IMR-90 (cell line): ENCODE data around the gene RASL10B. TPM values are rescaled to one million over a fixed set of nuclear protein-coding genes. Genes with fewer than 3 reads are reported as not detected.
A peak's percentile ranks its signal among the peaks of the same experiment; 100 is the strongest.

ENCODE experiments used
- ATAC-seq: fragments of 200-7000 bp; cut with Tn5 transposase; 2 replicates; pipeline ENCODE4 v1.9.1; 2020; ENCODE audit warnings: low read depth, mild to moderate bottlenecking, moderate library complexity
- BruUV-seq: library from RNA; stranded (reverse); fragments of 400-500 nt; replicated peaks from 2 replicates; lab custom pipeline; 2021; lab: Mats Ljungman, UMichigan
- CTCF ChIA-PET: fragments of 300-600 bp; formaldehyde crosslinking; extraction: SDS; loops from one replicate; lab custom pipeline; 2021; ENCODE audit warnings: antibody characterized with exemption; lab: Yijun Ruan, JAX
- POLR2A ChIA-PET: fragments of 300-600 bp; sonication (Branson Sonifier 250); formaldehyde crosslinking; loops from one replicate; lab custom pipeline; 2022; ENCODE audit warnings: antibody characterized with exemption; ENCODE audit not compliant: unreplicated experiment; lab: Charles Lee
- DNase-seq: peaks from one replicate; pipeline ENCODE4 v3.0.0; 2013
- H2AFZ ChIP-seq: replicated peaks from 2 replicates; pipeline ENCODE3; 2013; ENCODE audit warnings: low read length, mild to moderate bottlenecking; ENCODE audit not compliant: poor library complexity
- H2AK5ac ChIP-seq: 2 replicates; pipeline ENCODE4 v1.6.1; 2013; ENCODE audit warnings: low read depth, low read length, inconsistent platforms
- H2AK9ac ChIP-seq: replicated peaks from 2 replicates; pipeline ENCODE3; 2013; ENCODE audit warnings: mild to moderate bottlenecking, low read depth, low read length, moderate library complexity; ENCODE audit not compliant: poor library complexity
- H2BK120ac ChIP-seq: 2 replicates; pipeline ENCODE4 v1.6.1; 2013; ENCODE audit warnings: low read depth, low read length, inconsistent platforms
- H2BK15ac ChIP-seq: 3 replicates; pipeline ENCODE4 v1.6.1; 2013; ENCODE audit warnings: low read depth, low read length, inconsistent platforms
- H2BK20ac ChIP-seq: 2 replicates; pipeline ENCODE4 v1.6.1; 2013; ENCODE audit warnings: low read depth, mild to moderate bottlenecking, inconsistent platforms, low read length, moderate library complexity
- H2BK5ac ChIP-seq: 2 replicates; pipeline ENCODE4 v1.6.1; 2013; ENCODE audit warnings: mild to moderate bottlenecking, low read depth, low read length, inconsistent platforms; ENCODE audit not compliant: poor library complexity, severe bottlenecking
- H3K14ac ChIP-seq: replicated peaks from 2 replicates; pipeline ENCODE4 v1.6.1; 2013; ENCODE audit warnings: low read depth, low read length, inconsistent platforms
- H3K18ac ChIP-seq: 2 replicates; pipeline ENCODE4 v1.6.1; 2013; ENCODE audit warnings: low read depth, low read length, control low read depth
- H3K23ac ChIP-seq: 2 replicates; pipeline ENCODE4 v1.6.1; 2013; ENCODE audit warnings: low read depth, low read length, inconsistent platforms
- H3K27ac ChIP-seq: 2 replicates; pipeline ENCODE4 v1.5.1; 2013; ENCODE audit warnings: mild to moderate bottlenecking, control low read depth, low read length; ENCODE audit not compliant: insufficient read depth
- H3K27me3 ChIP-seq: 2 replicates; pipeline ENCODE4 v1.6.1; 2013; ENCODE audit warnings: low read length; ENCODE audit not compliant: control insufficient read depth, insufficient read depth
- H3K36me3 ChIP-seq: 2 replicates; pipeline ENCODE4 v1.6.1; 2013; ENCODE audit warnings: low read length, mixed read lengths; ENCODE audit not compliant: control insufficient read depth, insufficient read depth
- H3K4ac ChIP-seq: 2 replicates; pipeline ENCODE4 v1.6.1; 2013; ENCODE audit warnings: low read depth, low read length, inconsistent platforms
- H3K4me1 ChIP-seq: 2 replicates; pipeline ENCODE4 v1.6.1; 2013; ENCODE audit warnings: low read length, mixed read lengths; ENCODE audit not compliant: control insufficient read depth, insufficient read depth
- H3K4me2 ChIP-seq: 2 replicates; pipeline ENCODE4 v1.6.1; 2013; ENCODE audit warnings: low read depth, mild to moderate bottlenecking, control low read depth, low read length, moderate library complexity
- H3K4me3 ChIP-seq: 2 replicates; pipeline ENCODE4 v1.5.1; 2013; ENCODE audit warnings: low read depth, mild to moderate bottlenecking, control low read depth, low read length, moderate library complexity; ENCODE audit not compliant: insufficient read depth
- H3K56ac ChIP-seq: 2 replicates; pipeline ENCODE4 v1.6.1; 2013; ENCODE audit warnings: low read length, inconsistent platforms; ENCODE audit not compliant: insufficient read depth; ENCODE audit errors: extremely low read depth
- H3K79me1 ChIP-seq, 2 experiments: 2 replicates each; pipeline ENCODE4 v1.6.1; 2013; ENCODE audit warnings: low read length in 2 of 2, inconsistent platforms in 1 of 2, low read depth in 1 of 2
- H3K9ac ChIP-seq: 2 replicates; pipeline ENCODE4 v1.6.1; 2013; ENCODE audit warnings: low read depth, low read length, control low read depth
- H3K9me1 ChIP-seq: 2 replicates; pipeline ENCODE4 v1.6.1; 2013; ENCODE audit warnings: low read length, inconsistent platforms; ENCODE audit not compliant: insufficient read depth
- H3K9me3 ChIP-seq: 2 replicates; pipeline ENCODE4 v1.6.1; 2013; ENCODE audit warnings: low read length; ENCODE audit not compliant: control insufficient read depth, insufficient read depth
- H4K20me1 ChIP-seq: 2 replicates; pipeline ENCODE4 v1.6.1; 2013; ENCODE audit warnings: low read length, inconsistent platforms; ENCODE audit not compliant: insufficient read depth
- H4K5ac ChIP-seq: 2 replicates; pipeline ENCODE4 v1.6.1; 2013; ENCODE audit warnings: mild to moderate bottlenecking, low read depth, low read length, control low read depth
- H4K8ac ChIP-seq, 2 experiments: 2 replicates each; pipeline ENCODE4 v1.6.1; 2013; ENCODE audit warnings: low read depth in 2 of 2, low read length in 2 of 2, control low read depth in 1 of 2, inconsistent platforms in 1 of 2
- H4K91ac ChIP-seq: 2 replicates; pipeline ENCODE4 v1.6.1; 2013; ENCODE audit warnings: low read depth, low read length, inconsistent platforms; ENCODE audit not compliant: insufficient read depth
- CTCF ChIP-seq: conservative IDR thresholded peaks from 2 replicates; pipeline ENCODE4 v1.5.1; 2012; ENCODE audit warnings: mild to moderate bottlenecking, low read depth, low read length, improper control_type of control experiment
- MAFK ChIP-seq: IDR thresholded peaks from 2 replicates; pipeline ENCODE4 v1.6.1; 2012; ENCODE audit warnings: low read depth, low read length, improper control_type of control experiment
- USF2 ChIP-seq: fragments of 150-350 bp; IDR thresholded peaks from 2 replicates; pipeline ENCODE4 v1.6.1; 2017; ENCODE audit warnings: mild to moderate bottlenecking, antibody characterized with exemption, low read length, low read depth
- WGBS, 2 experiments: methylation state at CpG; one replicate each; pipeline versions ENCODE4 v1.1.5 to v1.1.7; 2013; ENCODE audit warnings: missing lambda C conversion rate in 2 of 2; ENCODE audit not compliant: insufficient read length in 1 of 2; ENCODE audit errors: extremely low coverage in 2 of 2; 5-methylcytosine and 5-hydroxymethylcytosine counted together
- dilution Hi-C: fragments of 300-500 bp; cut with HindIII; formaldehyde crosslinking; loops from one replicate; pipeline ENCODE4 v1.14.3; 2018; ENCODE audit warnings: low sequenced_read_pairs; ENCODE audit not compliant: unreplicated experiment
- in situ Hi-C: fragments of 300-500 bp; cut with MboI; formaldehyde crosslinking; loops from 3 replicates; pipeline ENCODE4 v1.14.3; 2019; ENCODE audit warnings: low sequenced_read_pairs, inconsistent platforms, mixed read lengths
- intact Hi-C: fragments of 100-400 bp; cut with micrococcal nuclease; formaldehyde crosslinking; loops from 2 replicates; pipeline ENCODE4 v1.10.0; 2022
- polyA plus RNA-seq, 3 experiments: library from polyadenylated mRNA; depleted of rRNA; stranded (reverse); fragments of >200 nt; gene quantifications; 2 replicates each; pipeline ENCODE4 v1.2.3, GENCODE V29; 2012; ENCODE audit warnings: low replicate concordance in 1 of 3
- total RNA-seq: library from RNA; depleted of rRNA; stranded (reverse); fragments of >200 nt; gene quantifications from 2 replicates; pipeline ENCODE4 v1.2.3, GENCODE V29; 2012

The RASL10B gene
- total and polyA plus RNA-seq, 2 of the 4 experiments (the other 2 are of a cell fraction): 4.1 to 4.7 TPM

- Histone ChIP-seq H2BK120ac (no peak overlapping the region), H3K14ac (no peak overlapping the region), H3K4ac (no peak overlapping the region), H2AK5ac (no peak overlapping the region), H4K20me1 (peaks cover 4% of the 10 kb centered on the region; the same call in 1 of the 2 replicates), H2BK20ac (no peak overlapping the region), H3K27ac (no peak overlapping the region), H2AFZ (no peak overlapping the region), H2BK5ac (no peak overlapping the region), H3K18ac (no peak overlapping the region), H3K9me1 (no peaks in the 10 kb centered on the region), H2AK9ac (no peak overlapping the region), H3K4me1 (peaks cover 11% of the 10 kb centered on the region; the same call in 1 of the 2 replicates), H3K36me3 (no peaks in the 10 kb centered on the region), H3K4me3 (no peak overlapping the region), H3K56ac (no peak overlapping the region), H3K79me1 (no peaks in the 10 kb centered on the region), H3K4me2 (no peak overlapping the region), H3K9ac (no peak overlapping the region), H4K91ac (no peak overlapping the region), H4K8ac (no peak overlapping the region), H3K9me3 (no peaks in the 10 kb centered on the region), H3K27me3 (peaks cover 38% of the 10 kb centered on the region), H2BK15ac (no peak overlapping the region), H4K5ac (no peak overlapping the region), H3K23ac (no peak overlapping the region)
- POLR2A ChIA-PET: no interaction called here
- in situ Hi-C loops: no loop called here
- BruUV-seq: no TSS peak
- no peak for DNase-seq
- TF ChIP-seq MAFK: no peak
- 0 out of 2 replicates have a peak, but pooled peaks have one; percentile 4 for TF ChIP-seq CTCF
- TF ChIP-seq USF2: no peak
- intact Hi-C loops: no loop called here
- WGBS, 2 experiments: 92% methylated on average over 42 of the region's 48 CpGs; no CpG with 5 or more reads in 1 of the 2 experiments
- no peak for ATAC-seq
- CTCF ChIA-PET: no interaction called here
- dilution Hi-C loops: no loop called here
Observed at GRCh38 chr17:35769895-35770486, 38.6 kb downstream of the RASL10B start.
